ENCODE data around the gene SERPINA12. TPM values are rescaled to one million over a fixed set of nuclear protein-coding genes. Genes with fewer than 3 reads are reported as not detected.
"Not testable (repeated sequence)": the region's sequence is repeated elsewhere in the genome, so short reads cannot be mapped to it uniquely, and the experiment has no call there.

SERPINA12 gene
- total and polyA plus RNA-seq, 3 experiments from 2014 or later = not detected

GRCh38 chr14:94514351-94514750, 5.1 kb upstream of the SERPINA12 start:
- CTCF ChIA-PET = no interaction called here
- H3K4me1 ChIP-seq (ENCODE audit: insufficient read depth, low read length) = no peaks in the 10 kb centered on the region
- Mint-ChIP-seq H3K27ac (no peak overlapping the region), H3K36me3 (no peaks in the 10 kb centered on the region), H3K4me3 (no peak overlapping the region), H3K27me3 (peaks cover 8 to 18% of the 10 kb centered on the region in 2 donors), H3K4me1 (no peaks in the 10 kb centered on the region), H3K9me3 (peaks cover 0 to 4% (median 0%) of the 10 kb centered on the region in 5 donors)
- no peak for DNase-seq
- no peaks in the 10 kb centered on the region for H3K27me3 ChIP-seq (ENCODE audit: insufficient read depth, low read length, poor library complexity, severe bottlenecking)
- no peak overlapping the region for H3K4me3 ChIP-seq (ENCODE audit: low read length)
- no peak overlapping the region for H3K27ac ChIP-seq (ENCODE audit: low read depth, low read length)
- H3K36me3 ChIP-seq (ENCODE audit: insufficient read depth, low read length) = no peaks in the 10 kb centered on the region
- POLR2A ChIA-PET = no interaction called here
- no peaks in the 10 kb centered on the region for H3K9me3 ChIP-seq (ENCODE audit: low read length)

- POLR2A ChIA-PET; DNase-seq; H3K9me3 Mint-ChIP-seq; CTCF ChIA-PET; H3K4me1 Mint-ChIP-seq; H3K27me3 ChIP-seq (ENCODE audit: insufficient read depth, low read length, poor library complexity, severe bottlenecking); H3K4me3 Mint-ChIP-seq; H3K9me3 ChIP-seq (ENCODE audit: low read length); H3K36me3 Mint-ChIP-seq; H3K4me3 ChIP-seq (ENCODE audit: low read length); H3K4me1 ChIP-seq (ENCODE audit: insufficient read depth, low read length); H3K27ac ChIP-seq (ENCODE audit: low read depth, low read length); H3K36me3 ChIP-seq (ENCODE audit: insufficient read depth, low read length); H3K27ac Mint-ChIP-seq: not testable (repeated sequence)
- H3K27me3 Mint-ChIP-seq = peaks cover 14 to 21% of the 10 kb centered on the region in 2 donors
Observed at GRCh38 chr14:94510481-94510880, 1.2 kb upstream of the SERPINA12 start.

GRCh38 chr14:94505641-94506040, 3.6 kb downstream of the SERPINA12 start:
- Histone ChIP-seq H3K36me3 (ENCODE audit: insufficient read depth, low read length) (no peaks in the 10 kb centered on the region), H3K27me3 (ENCODE audit: insufficient read depth, low read length, poor library complexity, severe bottlenecking) (no peaks in the 10 kb centered on the region), H3K27ac (ENCODE audit: low read depth, low read length) (no peak overlapping the region), H3K4me3 (ENCODE audit: low read length) (no peak overlapping the region), H3K4me1 (ENCODE audit: insufficient read depth, low read length) (no peaks in the 10 kb centered on the region), H3K9me3 (ENCODE audit: low read length) (no peaks in the 10 kb centered on the region)
- no peaks in the 10 kb centered on the region for H3K9me3 Mint-ChIP-seq
- no peak for DNase-seq
- H3K4me3 Mint-ChIP-seq = no peak overlapping the region
- no peaks in the 10 kb centered on the region for H3K4me1 Mint-ChIP-seq
- peaks cover 11 to 24% of the 10 kb centered on the region in 2 donors for H3K27me3 Mint-ChIP-seq
- H3K36me3 Mint-ChIP-seq = no peaks in the 10 kb centered on the region
- ChIA-PET POLR2A (no interaction called here), CTCF (no interaction called here)
- H3K27ac Mint-ChIP-seq = no peak overlapping the region

- ChIA-PET POLR2A (no interaction called here), CTCF (no interaction called here)
- Mint-ChIP-seq H3K27ac (no peak overlapping the region), H3K36me3 (no peaks in the 10 kb centered on the region), H3K9me3 (no peaks in the 10 kb centered on the region), H3K4me3 (no peak overlapping the region), H3K4me1 (no peaks in the 10 kb centered on the region), H3K27me3 (peaks cover 11 to 26% of the 10 kb centered on the region in 2 donors)
- Histone ChIP-seq H3K36me3 (ENCODE audit: insufficient read depth, low read length) (no peaks in the 10 kb centered on the region), H3K27me3 (ENCODE audit: insufficient read depth, low read length, poor library complexity, severe bottlenecking) (no peaks in the 10 kb centered on the region), H3K27ac (ENCODE audit: low read depth, low read length) (no peak overlapping the region), H3K9me3 (ENCODE audit: low read length) (no peaks in the 10 kb centered on the region), H3K4me1 (ENCODE audit: insufficient read depth, low read length) (no peaks in the 10 kb centered on the region), H3K4me3 (ENCODE audit: low read length) (no peak overlapping the region)
- DNase-seq = no peak
Observed at GRCh38 chr14:94505206-94505605, 4.1 kb downstream of the SERPINA12 start.

GRCh38 chr14:94501588-94502516, 7.4 kb downstream of the SERPINA12 start:
- H3K27ac Mint-ChIP-seq = no peak overlapping the region

GRCh38 chr14:94500264-94500663, 9.0 kb downstream of the SERPINA12 start:
- Mint-ChIP-seq H3K9me3 (no peaks in the 10 kb centered on the region), H3K4me1 (no peaks in the 10 kb centered on the region), H3K36me3 (no peaks in the 10 kb centered on the region), H3K27ac (no peak overlapping the region), H3K27me3 (peaks cover 6 to 42% of the 10 kb centered on the region in 2 donors), H3K4me3 (no peak overlapping the region)
- Histone ChIP-seq H3K27ac (ENCODE audit: low read depth, low read length) (no peak overlapping the region), H3K4me1 (ENCODE audit: insufficient read depth, low read length) (no peaks in the 10 kb centered on the region), H3K36me3 (ENCODE audit: insufficient read depth, low read length) (no peaks in the 10 kb centered on the region), H3K9me3 (ENCODE audit: low read length) (no peaks in the 10 kb centered on the region), H3K27me3 (ENCODE audit: insufficient read depth, low read length, poor library complexity, severe bottlenecking) (no peaks in the 10 kb centered on the region), H3K4me3 (ENCODE audit: low read length) (no peak overlapping the region)
- POLR2A ChIA-PET = no interaction called here
- CTCF ChIA-PET = no interaction called here
- no peak for DNase-seq

More at GRCh38 chr14:94501588-94502516, 7.4 kb downstream of the SERPINA12 start:
- Histone ChIP-seq H3K4me1 (ENCODE audit: insufficient read depth, low read length) (no peaks in the 10 kb centered on the region), H3K4me3 (ENCODE audit: low read length) (no peak overlapping the region), H3K36me3 (ENCODE audit: insufficient read depth, low read length) (no peaks in the 10 kb centered on the region), H3K27ac (ENCODE audit: low read depth, low read length) (no peak overlapping the region), H3K9me3 (ENCODE audit: low read length) (no peaks in the 10 kb centered on the region), H3K27me3 (ENCODE audit: insufficient read depth, low read length, poor library complexity, severe bottlenecking) (no peaks in the 10 kb centered on the region)
- DNase-seq = no peak
- Mint-ChIP-seq H3K4me1 (no peaks in the 10 kb centered on the region), H3K27me3 (peaks cover 10 to 46% of the 10 kb centered on the region in 2 donors), H3K4me3 (peak overlapping the region in 1 of 7 donors; percentile 9), H3K36me3 (no peaks in the 10 kb centered on the region), H3K9me3 (no peaks in the 10 kb centered on the region)
- ChIA-PET CTCF (no interaction called here), POLR2A (no interaction called here)

GRCh38 chr14:94499673-94500072, 9.6 kb downstream of the SERPINA12 start:
- DNase-seq = no peak
- POLR2A ChIA-PET = no interaction called here

GRCh38 chr14:94498215-94498614, 11.1 kb downstream of the SERPINA12 start:
- Histone ChIP-seq H3K27ac (ENCODE audit: low read depth, low read length) (no peak overlapping the region), H3K4me3 (ENCODE audit: low read length) (no peak overlapping the region), H3K4me1 (ENCODE audit: insufficient read depth, low read length) (no peaks in the 10 kb centered on the region), H3K27me3 (ENCODE audit: insufficient read depth, low read length, poor library complexity, severe bottlenecking) (no peaks in the 10 kb centered on the region), H3K9me3 (ENCODE audit: low read length) (no peaks in the 10 kb centered on the region), H3K36me3 (ENCODE audit: insufficient read depth, low read length) (no peaks in the 10 kb centered on the region)
- CTCF ChIA-PET = interaction anchor here (1.3 kb wide), 1 partner anchor 12 kb away, joined by 6 read pairs; no protein-coding TSS in a partner anchor
- Mint-ChIP-seq H3K27me3 (peaks cover 5 to 35% of the 10 kb centered on the region in 2 donors), H3K36me3 (no peaks in the 10 kb centered on the region), H3K9me3 (no peaks in the 10 kb centered on the region), H3K27ac (no peak overlapping the region), H3K4me1 (no peaks in the 10 kb centered on the region), H3K4me3 (no peak overlapping the region)
- no peak for DNase-seq
- POLR2A ChIA-PET = no interaction called here

More at GRCh38 chr14:94499673-94500072, 9.6 kb downstream of the SERPINA12 start:
- H3K27me3 Mint-ChIP-seq = peaks cover 6 to 40% of the 10 kb centered on the region in 2 donors
- H3K36me3 Mint-ChIP-seq = no peaks in the 10 kb centered on the region
- no peak overlapping the region for H3K27ac ChIP-seq (ENCODE audit: low read depth, low read length)
- CTCF ChIA-PET = no interaction called here
- no peaks in the 10 kb centered on the region for H3K36me3 ChIP-seq (ENCODE audit: insufficient read depth, low read length)
- H3K27me3 ChIP-seq (ENCODE audit: insufficient read depth, low read length, poor library complexity, severe bottlenecking) = no peaks in the 10 kb centered on the region
- H3K4me1 ChIP-seq (ENCODE audit: insufficient read depth, low read length) = no peaks in the 10 kb centered on the region
- H3K4me1 Mint-ChIP-seq = no peaks in the 10 kb centered on the region
- no peak overlapping the region for H3K4me3 ChIP-seq (ENCODE audit: low read length)
- H3K27ac Mint-ChIP-seq = no peak overlapping the region
- H3K4me3 Mint-ChIP-seq = no peak overlapping the region
- H3K9me3 ChIP-seq (ENCODE audit: low read length) = no peaks in the 10 kb centered on the region
- no peaks in the 10 kb centered on the region for H3K9me3 Mint-ChIP-seq
